Astrocyte (in vitro differentiated cells and primary cell): ENCODE results near the gene HYDIN. TPM values are rescaled to one million over a fixed set of nuclear protein-coding genes. Genes with fewer than 3 reads are reported as not detected.

Experiments
- DNase-seq: peaks from one replicate; pipeline ENCODE4 v3.0.0-alpha.2; 2010; ENCODE audit warnings: low read depth
- FAIRE-seq: peaks from 2 replicates; lab custom pipeline; 2011; peaks lifted over from hg19 to GRCh38; lab: Jason Lieb, UNC
- H2AFZ ChIP-seq: 2 replicates; pipeline ENCODE4 v1.6.0; 2012; ENCODE audit warnings: low read depth, low read length, inconsistent platforms
- H3K27ac ChIP-seq: 2 replicates; pipeline ENCODE4 v1.5.1; 2011; ENCODE audit warnings: low read depth, low read length, inconsistent platforms
- H3K27me3 ChIP-seq: 2 replicates; pipeline ENCODE4 v1.6.0; 2011; ENCODE audit warnings: low read length, inconsistent platforms; ENCODE audit not compliant: insufficient read depth
- H3K36me3 ChIP-seq: 2 replicates; pipeline ENCODE4 v1.5.1; 2011; ENCODE audit warnings: low read length, inconsistent platforms; ENCODE audit not compliant: insufficient read depth
- H3K4me1 ChIP-seq: 2 replicates; pipeline ENCODE4 v1.5.1; 2011; ENCODE audit warnings: low read length, inconsistent platforms; ENCODE audit not compliant: insufficient read depth
- H3K4me2 ChIP-seq: 2 replicates; pipeline ENCODE4 v1.6.0; 2012; ENCODE audit warnings: low read length, inconsistent platforms
- H3K4me3 ChIP-seq: 2 replicates; pipeline ENCODE4 v1.5.1; 2011; ENCODE audit warnings: low read depth, mild to moderate bottlenecking, low read length, inconsistent platforms; ENCODE audit not compliant: insufficient read depth
- H3K79me2 ChIP-seq: 2 replicates; pipeline ENCODE4 v1.6.0; 2012; ENCODE audit warnings: mild to moderate bottlenecking, low read length, inconsistent platforms; ENCODE audit not compliant: insufficient read depth
- H3K9ac ChIP-seq: 2 replicates; pipeline ENCODE4 v1.6.0; 2012; ENCODE audit warnings: mild to moderate bottlenecking, low read length, inconsistent platforms
- H3K9me3 ChIP-seq: 2 replicates; pipeline ENCODE4 v1.5.1; 2012; ENCODE audit warnings: low read depth, mild to moderate bottlenecking, low read length, inconsistent platforms; ENCODE audit not compliant: insufficient read depth
- H4K20me1 ChIP-seq: 2 replicates; pipeline ENCODE4 v1.6.0; 2012; ENCODE audit warnings: low read length, inconsistent platforms; ENCODE audit not compliant: insufficient read depth
- H3K27ac Mint-ChIP-seq: one replicate; pipeline ENCODE4 v1.8.0; 2021; ENCODE audit warnings: mild to moderate bottlenecking, mixed read lengths; ENCODE audit not compliant: unreplicated experiment
- H3K27me3 Mint-ChIP-seq: one replicate; pipeline ENCODE4 v1.8.0; 2021; ENCODE audit warnings: low read depth, mixed read lengths; ENCODE audit not compliant: unreplicated experiment
- H3K36me3 Mint-ChIP-seq: one replicate; pipeline ENCODE4 v1.8.0; 2021; ENCODE audit warnings: low read depth, mixed read lengths; ENCODE audit not compliant: unreplicated experiment
- H3K4me1 Mint-ChIP-seq: one replicate; pipeline ENCODE4 v1.8.0; 2021; ENCODE audit warnings: low read depth, mixed read lengths; ENCODE audit not compliant: unreplicated experiment
- H3K4me3 Mint-ChIP-seq: one replicate; pipeline ENCODE4 v1.8.0; 2021; ENCODE audit warnings: mild to moderate bottlenecking, moderate library complexity, mixed read lengths; ENCODE audit not compliant: unreplicated experiment
- H3K9me3 Mint-ChIP-seq: one replicate; pipeline ENCODE4 v1.8.0; 2021; ENCODE audit warnings: mild to moderate bottlenecking, mixed read lengths; ENCODE audit not compliant: unreplicated experiment
- CTCF ChIP-seq: IDR thresholded peaks from 2 replicates; pipeline ENCODE4 v1.5.1; 2011; ENCODE audit warnings: low read depth, mild to moderate bottlenecking, inconsistent platforms, low read length, moderate library complexity; ENCODE audit not compliant: insufficient read depth
- EZH2 ChIP-seq: IDR thresholded peaks from 2 replicates; pipeline ENCODE4 v1.6.1; 2012; ENCODE audit warnings: mild to moderate bottlenecking, low read length, inconsistent platforms; ENCODE audit not compliant: insufficient read depth
- total RNA-seq: library from RNA; stranded (reverse); gene quantifications from 2 replicates; pipeline ENCODE4 v1.2.1, GENCODE V29; 2021

Gene HYDIN
- total RNA-seq, 1 donor from 2014 or later, result 1.4 TPM

- Histone ChIP-seq H3K9ac (no peak overlapping the region), H3K4me2 (no peak overlapping the region), H3K27me3 (no peaks in the 10 kb centered on the region), H3K4me3 (no peak overlapping the region), H3K27ac (no peak overlapping the region), H3K79me2 (no peaks in the 10 kb centered on the region), H3K4me1 (no peaks in the 10 kb centered on the region), H3K36me3 (no peaks in the 10 kb centered on the region), H3K9me3 (no peaks in the 10 kb centered on the region), H2AFZ (no peak overlapping the region), H4K20me1 (no peaks in the 10 kb centered on the region)
- DNase-seq (no peak), FAIRE-seq (no peak)
- no peak for TF ChIP-seq CTCF
- no peak overlapping the region for H3K27ac Mint-ChIP-seq
- H3K4me3 Mint-ChIP-seq, result no peak overlapping the region
- no peaks in the 10 kb centered on the region for H3K36me3 Mint-ChIP-seq
- H3K27me3 Mint-ChIP-seq, result peaks cover 9% of the 10 kb centered on the region
- peaks cover 3% of the 10 kb centered on the region for H3K4me1 Mint-ChIP-seq
- H3K9me3 Mint-ChIP-seq, result peaks cover 3% of the 10 kb centered on the region
These were observed 27.9 kb upstream of the HYDIN start for GRCh38 chr16:71258372-71258771.

GRCh38 chr16:71257768-71258167 lies 27.2 kb upstream of the HYDIN start:
- no peaks in the 10 kb centered on the region for H3K79me2 ChIP-seq
- no peaks in the 10 kb centered on the region for H4K20me1 ChIP-seq
- H3K4me3 Mint-ChIP-seq, result no peak overlapping the region
- no peaks in the 10 kb centered on the region for H3K4me1 ChIP-seq
- no peaks in the 10 kb centered on the region for H3K27me3 ChIP-seq
- no peak overlapping the region for H3K4me2 ChIP-seq
- H3K27me3 Mint-ChIP-seq, result peaks cover 9% of the 10 kb centered on the region
- DNase-seq, result no peak
- no peaks in the 10 kb centered on the region for H3K36me3 Mint-ChIP-seq
- H3K9ac ChIP-seq, result no peak overlapping the region
- no peak overlapping the region for H3K4me3 ChIP-seq
- no peak for TF ChIP-seq EZH2
- no peak overlapping the region for H3K27ac Mint-ChIP-seq
- H3K36me3 ChIP-seq, result no peaks in the 10 kb centered on the region
- H2AFZ ChIP-seq, result no peak overlapping the region
- no peak overlapping the region for H3K27ac ChIP-seq
- H3K9me3 ChIP-seq, result no peaks in the 10 kb centered on the region
- peaks cover 3% of the 10 kb centered on the region for H3K9me3 Mint-ChIP-seq
- peaks cover 3% of the 10 kb centered on the region for H3K4me1 Mint-ChIP-seq
- FAIRE-seq, result no peak

- Mint-ChIP-seq H3K27me3 (peaks cover 6% of the 10 kb centered on the region), H3K27ac (no peak overlapping the region), H3K9me3 (no peaks in the 10 kb centered on the region), H3K4me1 (peaks cover 3% of the 10 kb centered on the region), H3K4me3 (no peak overlapping the region), H3K36me3 (no peaks in the 10 kb centered on the region)
- no peak for DNase-seq
- no peak overlapping the region for H3K4me2 ChIP-seq
- FAIRE-seq, result no peak
- no peak overlapping the region for H3K4me3 ChIP-seq
- H3K9me3 ChIP-seq, result no peaks in the 10 kb centered on the region
- no peaks in the 10 kb centered on the region for H3K4me1 ChIP-seq
- H3K79me2 ChIP-seq, result no peaks in the 10 kb centered on the region
- no peak overlapping the region for H3K9ac ChIP-seq
- no peak overlapping the region for H3K27ac ChIP-seq
- H2AFZ ChIP-seq, result no peak overlapping the region
- no peaks in the 10 kb centered on the region for H3K27me3 ChIP-seq
- no peaks in the 10 kb centered on the region for H4K20me1 ChIP-seq
- H3K36me3 ChIP-seq, result no peaks in the 10 kb centered on the region
- no peak for TF ChIP-seq EZH2
- no peak for TF ChIP-seq CTCF
These were observed 25.2 kb upstream of the HYDIN start for GRCh38 chr16:71255721-71256120.
